Kidney (tissue), 14 donors: Measurements from ENCODE around the gene TXNDC17. TPM values are rescaled to one million over a fixed set of nuclear protein-coding genes. Genes with fewer than 3 reads are reported as not detected.

Experiments used
- DNase-seq, 5 donors: peaks; one replicate each; pipeline ENCODE4 v3.0.0-alpha.2; 2013 to 2020
- FAIRE-seq: peaks from 2 replicates; lab custom pipeline; 2012; peaks lifted over from hg19 to GRCh38; lab: Jason Lieb, UNC
- H3K27ac ChIP-seq, 2 donors: one replicate each; pipeline ENCODE4 v1.7.0; 2013; ENCODE audit warnings: low read depth in 2 of 2, low read length in 2 of 2, inconsistent platforms in 1 of 2
- H3K27me3 ChIP-seq: one replicate; pipeline ENCODE4 v1.7.1; 2013; ENCODE audit warnings: low read length, inconsistent platforms; ENCODE audit not compliant: control insufficient read depth, insufficient read depth
- H3K36me3 ChIP-seq, 3 donors: one replicate each; pipeline versions ENCODE4 v1.7.0 to v1.7.1; 2013; ENCODE audit warnings: low read length in 3 of 3, control low read depth in 1 of 3, inconsistent platforms in 1 of 3; ENCODE audit not compliant: insufficient read depth in 3 of 3, control insufficient read depth in 2 of 3
- H3K4me1 ChIP-seq, 3 donors: one replicate each; pipeline versions ENCODE4 v1.7.0 to v1.7.1; 2013; ENCODE audit warnings: low read length in 3 of 3, inconsistent platforms in 1 of 3, low read depth in 1 of 3; ENCODE audit not compliant: control insufficient read depth in 2 of 3, insufficient read depth in 2 of 3
- H3K4me3 ChIP-seq, 3 donors: one replicate each; pipeline versions ENCODE4 v1.7.0 to v1.8.1; 2013; ENCODE audit warnings: low read length in 3 of 3, control low read depth in 1 of 3, inconsistent platforms in 1 of 3
- H3K9ac ChIP-seq, 3 donors: one replicate each; pipeline versions ENCODE4 v1.7.0 to v1.7.1; 2013; ENCODE audit warnings: low read length in 3 of 3, control low read depth in 1 of 3, inconsistent platforms in 1 of 3
- H3K9me3 ChIP-seq, 3 donors: one replicate each; pipeline versions ENCODE4 v1.7.0 to v1.7.1; 2013; ENCODE audit warnings: low read length in 3 of 3, control low read depth in 1 of 3, inconsistent platforms in 1 of 3; ENCODE audit not compliant: control insufficient read depth in 2 of 3, insufficient read depth in 1 of 3
- CTCF ChIP-seq: IDR thresholded peaks from 3 replicates; pipeline ENCODE4 v1.5.1; 2012; ENCODE audit warnings: mild to moderate bottlenecking, moderate library complexity, borderline replicate concordance; ENCODE audit not compliant: insufficient read depth; ENCODE audit errors: extremely low read depth
- intact Hi-C: fragments of 100-400 bp; cut with DNase I; formaldehyde crosslinking; loops from one replicate; pipeline ENCODE4 v1.11.1; 2022
- polyA plus RNA-seq: library from polyadenylated mRNA; stranded (reverse); fragments of 350-450 nt; fragmentation: Illumina TruSeq; extraction: RNeasy Lipid Tissue Mini Kit (QIAGEN cat#74804); gene quantifications from one replicate; pipeline ENCODE4 v1.2.3, GENCODE V29; 2014; ENCODE audit warnings: low read depth, low replicate concordance; ENCODE audit not compliant: insufficient read depth
- total RNA-seq: library from RNA; stranded (reverse); fragmentation: NEBNext Ultra II Directional; extraction: Animal tissue kit (Norgen Biotek cat#: 25700); gene quantifications from one replicate; pipeline ENCODE4 v1.2.1, GENCODE V29; 2021
- donor health status: control.
- donor health status: control.
- donor health status: control.
- donor health status: control.
- donor health status: control.
- donor health status: DM: yes; HTN: yes; CAD: no.
- donor health status: Normal renal cell carcinoma (clear cell type).

Gene TXNDC17
- total and polyA plus RNA-seq, 2 donors from 2014 or later = 56.7 to 394 TPM

GRCh38 chr17:6643451-6644125 is 2.7 kb downstream of the TXNDC17 start:
- H3K27me3 ChIP-seq = no peaks in the 10 kb centered on the region
- H3K36me3 ChIP-seq = peaks cover 8 to 23% (median 12%) of the 10 kb centered on the region in 3 donors
- H3K27ac ChIP-seq = no peak overlapping the region
- TF ChIP-seq CTCF = no peak
- FAIRE-seq = no peak
- intact Hi-C loops = no loop called here
- no peak for DNase-seq
- H3K4me3 ChIP-seq = no peak overlapping the region
- peaks cover 0 to 19% (median 6%) of the 10 kb centered on the region in 3 donors for H3K4me1 ChIP-seq
- H3K9ac ChIP-seq = no peak overlapping the region
- H3K9me3 ChIP-seq = no peaks in the 10 kb centered on the region

GRCh38 chr17:6648181-6648580 is 7.3 kb downstream of the TXNDC17 start:
- DNase-seq (no peak), FAIRE-seq (no peak)
- intact Hi-C loops = no loop called here
- Histone ChIP-seq H3K4me1 (peaks cover 8 to 21% (median 19%) of the 10 kb centered on the region in 3 donors), H3K9ac (no peak overlapping the region), H3K27me3 (peaks cover under 1% of the 10 kb centered on the region), H3K36me3 (peaks cover 3 to 26% (median 16%) of the 10 kb centered on the region in 3 donors), H3K27ac (no peak overlapping the region), H3K9me3 (no peaks in the 10 kb centered on the region), H3K4me3 (no peak overlapping the region)
- TF ChIP-seq CTCF = peak; percentile 2

DNA sequence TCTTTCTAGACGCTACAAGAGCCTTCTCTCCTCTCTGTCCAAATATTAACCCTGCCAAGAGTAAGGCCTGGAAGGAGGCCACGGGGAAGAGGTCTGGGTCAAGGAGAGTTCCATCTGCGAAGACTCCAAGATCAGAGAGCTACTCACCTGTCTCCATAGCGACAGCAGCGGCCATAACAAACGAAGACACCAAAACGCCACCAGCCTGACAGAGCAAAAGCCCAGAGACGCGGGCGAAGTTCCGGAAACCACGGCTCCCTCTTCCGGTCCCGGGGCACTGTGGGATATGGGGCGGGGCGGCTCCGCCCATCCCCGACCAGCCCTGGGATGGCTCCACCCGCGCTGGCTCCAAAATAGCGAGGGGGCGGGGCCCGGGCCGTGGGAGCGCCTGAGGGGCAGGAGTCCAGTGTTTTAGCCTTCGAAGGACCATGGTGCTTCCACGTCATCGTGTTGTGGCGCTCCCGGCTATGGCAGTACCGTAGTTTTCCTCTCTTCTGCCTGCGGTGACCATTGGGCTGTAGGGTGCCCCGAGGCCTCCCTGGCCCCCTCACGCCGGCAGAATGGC is 10.6 kb downstream of the TXNDC17 start, which contains the start of the genes C17orf100 and MED31:
C17orf100 (plus strand) TSS at position 409 of the 565 bp plus-strand sequence; CDS start at position 561, 152 bp downstream.
MED31 (minus strand) TSS at position 252 of the 565 bp plus-strand sequence; CDS start at position 175, 77 bp downstream.
- Histone ChIP-seq H3K4me3 (peak within 1 kb of the TSS; percentile 93 to 100 (median 98)), H3K27ac (peak within 1 kb of the TSS; percentile 77 to 84), H3K4me1 (peaks cover 14 to 31% (median 30%) of the 10 kb centered on the region in 3 donors), H3K9ac (peak within 1 kb of the TSS; percentile 83 to 96 (median 83)), H3K9me3 (no peaks in the 10 kb centered on the region), H3K36me3 (peaks cover 3 to 18% (median 11%) of the 10 kb centered on the region in 3 donors), H3K27me3 (peaks cover 10% of the 10 kb centered on the region)
- intact Hi-C loops = no loop called here
- FAIRE-seq (peak; percentile 13), DNase-seq (peak; percentile 96 to 97 (median 97))
- TF ChIP-seq CTCF = no peak
